GM19328 (cell line): ENCODE data around the gene PMEPA1.

ENCODE experiments used
- ATAC-seq: cut with Tn5 transposase; IDR thresholded peaks from one replicate; pipeline ENCODE4 v1.9.1; 2021; ENCODE audit warnings: mild to moderate bottlenecking, moderate library complexity; ENCODE audit not compliant: unreplicated experiment

PMEPA1 gene

DNA sequence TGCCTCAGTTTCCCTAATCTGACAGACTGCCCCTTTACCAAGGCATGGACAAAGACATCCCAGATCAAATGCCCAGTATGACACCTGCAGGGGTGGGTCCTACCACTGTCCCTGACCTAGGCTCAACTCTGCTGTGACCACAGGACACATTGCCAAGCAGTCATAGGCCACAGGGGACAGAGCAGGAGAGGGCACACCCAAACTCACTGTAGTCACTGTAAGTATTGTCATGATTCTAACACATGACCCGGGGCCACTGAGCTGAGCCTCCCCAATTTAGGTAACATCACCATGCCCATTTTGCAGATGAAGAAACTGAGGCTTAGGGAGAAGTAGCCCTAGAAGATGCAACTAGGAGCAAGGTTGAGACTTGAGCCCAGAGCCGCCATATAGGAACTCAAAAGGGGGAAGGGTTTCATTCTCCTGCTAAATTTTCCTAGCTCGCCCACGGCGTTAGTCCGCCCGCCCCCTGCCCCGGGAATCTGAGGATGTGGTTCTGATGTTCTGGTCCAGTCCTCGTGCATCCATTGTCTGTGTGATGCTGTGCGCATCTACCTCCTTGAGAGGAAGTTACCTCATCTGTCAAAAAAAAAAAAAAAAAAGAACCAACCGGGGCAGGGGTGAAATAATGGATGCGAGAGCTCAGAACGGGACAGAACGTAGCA lies 44.8 kb downstream of the PMEPA1 start:
- no peak for ATAC-seq

DNA sequence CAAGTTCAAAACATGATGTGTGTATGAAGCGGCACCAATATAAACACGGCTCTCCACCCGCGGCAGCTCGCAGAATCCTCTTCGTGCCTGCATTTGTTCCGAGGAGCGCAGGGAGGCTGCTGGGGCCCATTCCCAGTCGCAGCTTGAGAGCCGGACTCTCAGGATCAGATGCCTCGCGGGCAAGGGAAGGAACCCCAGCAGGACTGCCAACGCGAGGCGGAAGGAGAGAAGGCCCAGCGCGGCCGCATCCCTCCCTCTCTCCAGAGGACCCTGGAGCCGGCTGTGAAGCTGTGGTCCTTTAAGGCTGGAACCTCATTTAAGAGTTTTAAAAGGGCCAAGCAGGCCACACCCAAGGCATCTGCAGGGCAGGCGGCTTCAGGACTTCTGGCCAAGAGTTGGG lies 45.3 kb downstream of the PMEPA1 start:
- ATAC-seq, result no peak

DNA sequence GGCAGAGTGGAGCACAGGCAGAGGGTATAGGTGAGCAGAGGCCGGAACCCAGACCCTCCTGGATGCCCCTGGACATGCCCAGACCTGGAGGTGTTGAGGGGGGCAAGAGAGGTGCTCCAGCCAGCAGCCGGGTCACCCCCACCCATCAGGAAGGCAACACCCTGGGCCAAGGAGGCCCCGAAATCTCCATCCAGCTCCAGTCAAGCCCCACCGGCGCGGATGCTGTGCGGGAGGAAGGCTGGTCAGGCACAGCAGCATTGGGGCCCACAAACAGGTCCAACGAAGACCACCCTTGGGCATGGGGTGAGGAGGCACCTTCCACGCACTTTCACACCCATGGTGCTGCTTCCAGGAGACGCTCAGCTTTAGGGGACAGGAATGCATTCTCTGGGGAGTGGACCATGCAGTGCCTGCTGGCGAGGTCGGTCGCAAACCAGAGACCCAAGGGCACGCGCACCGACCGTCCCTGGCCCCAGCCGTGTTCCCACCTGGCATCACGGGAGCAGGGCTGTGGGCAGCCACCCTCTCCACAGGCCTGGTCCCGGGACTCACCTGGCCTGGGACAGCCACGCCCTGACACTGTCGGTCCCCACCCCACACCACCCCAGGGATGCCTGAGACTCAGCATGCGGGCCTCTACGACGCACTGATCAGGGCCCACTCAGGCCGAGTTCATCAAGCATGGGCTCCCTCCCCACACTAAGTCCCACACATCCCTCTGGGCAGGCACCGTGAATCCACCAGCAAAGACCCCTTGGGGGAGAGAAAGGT lies 45.9 kb downstream of the PMEPA1 start:
- no peak for ATAC-seq

DNA sequence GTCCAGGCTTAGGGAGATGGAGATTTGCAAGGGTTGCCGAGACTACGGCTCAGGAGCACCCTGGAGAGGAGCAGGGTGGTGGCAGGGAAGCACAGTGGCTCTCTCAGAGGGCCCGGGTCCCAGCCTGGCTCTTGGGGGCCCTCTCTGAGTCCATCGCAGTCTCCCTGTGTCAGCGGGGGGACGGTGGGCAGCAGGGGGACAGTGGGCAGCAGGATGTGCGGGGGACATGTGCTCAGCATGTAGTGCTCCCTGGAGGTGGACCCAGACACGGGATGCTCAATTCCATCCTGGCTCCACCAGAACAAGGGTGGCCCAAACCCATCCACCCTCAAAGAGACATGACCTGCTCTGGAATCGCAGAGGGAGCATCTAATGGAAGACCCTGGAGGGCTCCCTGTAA lies 46.6 kb downstream of the PMEPA1 start:
- no peak for ATAC-seq

DNA sequence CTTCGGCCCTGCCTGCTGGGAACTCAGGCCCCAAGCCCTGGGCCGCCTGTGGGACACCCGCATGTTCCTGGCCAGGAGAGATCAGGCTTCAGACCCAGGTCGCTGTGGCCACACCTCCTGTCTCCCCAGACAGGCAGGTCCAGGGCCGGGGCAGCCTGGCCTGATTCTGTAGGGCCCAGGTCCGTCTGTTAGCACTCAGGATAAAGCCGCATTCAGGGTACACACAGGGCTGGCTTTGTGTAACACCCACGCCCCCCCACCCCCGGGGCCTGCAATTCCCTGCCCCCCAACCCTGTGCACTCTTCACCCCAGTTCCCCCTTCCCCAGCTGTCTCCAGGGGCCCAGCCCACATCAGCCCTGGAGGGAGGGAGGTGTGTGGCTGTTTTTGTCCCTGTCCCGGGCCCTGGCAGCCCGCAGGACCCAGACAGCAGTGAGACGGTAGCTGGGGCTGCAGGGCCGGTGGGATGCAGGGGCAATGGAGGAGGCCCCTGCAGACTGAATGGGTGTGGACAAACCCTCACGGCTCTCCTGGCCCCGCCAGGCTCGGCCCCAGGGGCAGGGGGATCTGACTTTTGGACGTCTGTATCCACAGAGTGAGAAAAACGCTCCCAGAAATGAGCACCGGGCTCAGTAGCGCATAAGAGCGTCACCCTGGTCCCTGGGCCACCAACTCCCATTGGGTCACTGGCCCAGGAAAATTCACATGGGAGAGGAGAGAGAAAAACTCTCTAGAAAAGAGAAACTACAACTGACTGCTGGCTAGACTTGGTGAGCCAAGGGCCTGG lies 47.2 kb downstream of the PMEPA1 start:
- no peak for ATAC-seq

DNA sequence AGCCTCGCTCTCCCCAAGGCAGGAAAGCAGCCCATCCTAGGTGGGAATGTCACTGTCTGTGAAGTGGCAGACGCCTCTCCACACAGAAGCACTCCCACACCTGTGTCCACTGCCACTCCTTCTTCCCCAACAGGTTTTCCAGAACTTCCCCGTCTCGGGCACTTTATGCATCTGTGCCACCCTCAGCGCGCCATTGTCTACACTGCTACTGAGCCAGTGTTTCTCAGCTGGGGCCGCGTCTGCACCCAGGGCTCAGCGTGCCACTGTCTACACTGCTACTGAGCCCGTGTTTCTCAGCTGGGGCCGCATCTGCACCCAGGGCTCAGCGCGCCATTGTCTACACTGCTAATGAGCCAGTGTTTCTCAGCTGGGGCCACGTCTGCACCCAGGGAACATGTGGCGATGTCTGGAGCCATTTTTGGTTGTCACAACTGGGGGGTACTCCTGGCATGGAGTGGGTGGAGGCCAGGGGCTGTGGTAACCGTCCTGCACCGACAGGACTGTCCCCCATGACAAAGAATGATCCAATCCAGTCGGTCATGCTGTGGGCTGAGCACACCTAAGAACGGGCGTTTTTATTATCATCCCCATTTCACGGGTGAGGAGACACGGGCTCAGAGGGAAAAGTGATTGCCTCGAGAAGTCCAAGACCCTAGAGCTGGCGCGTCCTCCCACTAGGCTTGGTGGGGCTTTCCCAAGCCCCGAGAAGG lies 47.9 kb downstream of the PMEPA1 start:
- ATAC-seq, result no peak

DNA sequence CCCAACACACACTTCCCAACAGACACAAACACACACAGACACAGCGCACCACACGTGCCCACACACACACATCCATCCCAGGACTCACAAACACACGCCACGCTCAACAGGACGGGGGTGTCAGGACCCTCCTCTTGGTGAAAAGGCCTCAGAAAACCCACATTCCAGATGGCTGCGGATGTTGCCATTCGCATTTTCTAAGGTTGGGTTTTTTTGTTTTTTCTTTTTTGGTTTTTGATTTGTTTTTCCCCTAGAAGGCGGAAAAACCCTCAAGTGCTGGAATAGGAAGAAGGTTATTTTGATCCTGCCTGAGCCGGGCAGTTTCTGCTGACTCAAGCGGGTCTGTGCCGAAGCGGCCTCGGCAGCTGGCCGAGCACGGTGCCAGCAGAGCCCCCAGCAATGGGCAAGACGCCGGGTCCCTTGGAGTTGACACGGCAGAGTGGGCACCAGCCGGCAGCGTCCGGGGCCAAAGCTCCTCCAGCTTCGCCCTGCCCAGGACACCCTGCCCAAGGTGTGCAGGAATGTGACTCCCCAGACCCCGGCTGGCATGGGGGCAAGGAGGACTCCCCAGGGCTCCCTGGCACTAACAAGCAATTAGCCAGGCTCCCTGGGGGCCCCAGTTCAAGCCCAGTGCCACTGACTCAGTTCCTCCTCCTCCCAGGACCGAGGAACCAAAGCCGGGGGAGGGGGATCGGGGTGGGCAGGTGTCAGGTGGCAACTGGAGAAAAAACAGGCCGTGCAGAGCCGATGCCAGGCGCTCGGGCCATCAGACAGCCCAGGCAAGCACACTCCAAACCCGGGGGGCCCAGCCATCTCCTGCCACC lies 48.7 kb downstream of the PMEPA1 start:
- no peak for ATAC-seq

DNA sequence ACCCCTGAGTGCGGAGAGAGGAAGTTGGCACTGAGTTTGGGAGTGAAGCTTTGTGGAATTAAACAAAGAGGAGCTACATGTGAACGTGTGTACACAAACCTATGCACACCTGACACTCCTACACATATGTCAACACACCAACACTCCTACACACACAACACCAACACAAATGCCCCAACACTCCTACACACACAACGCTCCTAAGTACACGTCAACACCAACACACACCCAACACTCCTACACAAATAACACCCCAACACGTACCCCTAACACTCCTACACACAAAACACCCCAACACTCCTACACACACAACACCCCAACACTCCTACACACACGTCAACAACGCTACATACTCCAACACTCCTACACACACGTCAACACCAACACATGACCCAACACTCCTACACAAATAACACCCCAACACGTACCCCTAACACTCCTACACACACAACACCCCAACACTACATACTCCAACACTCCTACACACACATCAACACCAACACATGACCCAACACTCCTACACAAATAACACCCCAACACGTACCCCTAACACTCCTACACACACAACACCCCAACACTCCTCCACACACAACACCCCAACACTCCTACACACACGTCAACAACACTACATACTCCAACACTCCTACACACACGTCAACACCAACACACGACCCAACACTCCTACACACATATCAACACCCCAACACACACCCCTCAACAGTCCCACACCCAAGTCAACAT lies 49.5 kb downstream of the PMEPA1 start:
- ATAC-seq, result no peak

DNA sequence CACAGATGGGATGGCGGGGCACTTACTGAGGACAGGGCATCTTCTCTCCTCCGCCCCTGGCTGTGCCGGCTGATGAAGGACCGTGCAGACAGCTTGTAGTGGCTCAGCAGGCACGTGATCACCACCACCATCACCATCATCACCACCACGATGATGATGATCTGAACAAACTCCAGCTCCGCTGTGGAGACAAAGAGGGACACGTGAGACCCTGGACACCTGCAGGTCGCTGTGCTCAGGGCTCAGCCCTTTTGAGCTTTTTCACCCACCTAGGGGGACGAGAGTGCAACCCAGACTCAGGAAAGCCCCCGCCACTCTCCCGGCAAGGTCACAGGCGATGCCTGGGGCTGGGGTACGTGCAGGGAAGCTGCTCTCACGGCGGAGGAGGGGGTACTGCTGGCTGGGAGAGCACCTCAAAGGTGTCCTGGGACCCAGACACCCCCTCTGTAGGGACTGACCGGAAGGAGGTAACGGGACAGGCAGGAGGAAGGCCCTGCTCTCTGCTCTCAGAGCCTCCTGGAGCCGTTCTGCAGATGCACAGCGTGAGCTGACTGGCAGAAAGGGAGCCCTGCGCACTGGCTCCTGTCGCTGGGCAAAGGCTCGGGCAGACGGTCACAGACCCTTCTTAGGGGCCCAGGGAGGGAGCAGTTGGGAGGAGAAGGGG lies 50.2 kb downstream of the PMEPA1 start:
- ATAC-seq, result no peak

DNA sequence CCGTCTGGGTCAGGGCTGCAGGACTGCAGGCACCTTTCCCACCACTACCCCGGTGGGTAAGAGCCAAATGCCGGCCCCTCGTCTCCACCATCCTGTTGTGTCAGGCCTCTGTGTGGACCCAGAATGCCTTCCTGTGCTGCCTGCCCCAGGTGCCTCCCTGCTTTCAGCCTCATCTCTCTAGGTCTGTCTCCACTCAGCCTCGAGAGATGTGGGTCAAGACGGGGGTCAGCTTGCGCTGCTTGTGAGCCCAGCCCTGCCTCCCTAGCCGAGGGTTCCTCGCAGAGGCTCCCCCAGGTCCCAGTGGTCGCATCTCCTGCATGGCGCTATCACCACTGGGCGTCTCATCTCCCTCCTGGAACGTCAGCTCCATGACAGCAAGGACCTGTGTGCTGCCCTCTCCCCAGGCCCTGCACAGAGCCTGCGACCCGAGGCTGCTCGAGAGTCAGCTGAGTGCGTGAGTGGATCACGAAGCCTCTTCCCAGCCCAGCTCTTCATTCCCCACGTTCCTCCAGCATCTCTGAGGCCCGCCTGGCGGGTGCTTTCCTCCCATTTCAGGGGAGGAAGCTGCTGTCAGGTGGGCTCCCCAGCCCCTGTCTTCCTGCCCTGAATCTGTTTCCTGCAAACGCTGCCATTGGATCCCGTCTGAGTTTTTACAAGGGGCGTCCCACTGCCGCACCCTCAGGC lies 50.8 kb downstream of the PMEPA1 start:
- no peak for ATAC-seq

DNA sequence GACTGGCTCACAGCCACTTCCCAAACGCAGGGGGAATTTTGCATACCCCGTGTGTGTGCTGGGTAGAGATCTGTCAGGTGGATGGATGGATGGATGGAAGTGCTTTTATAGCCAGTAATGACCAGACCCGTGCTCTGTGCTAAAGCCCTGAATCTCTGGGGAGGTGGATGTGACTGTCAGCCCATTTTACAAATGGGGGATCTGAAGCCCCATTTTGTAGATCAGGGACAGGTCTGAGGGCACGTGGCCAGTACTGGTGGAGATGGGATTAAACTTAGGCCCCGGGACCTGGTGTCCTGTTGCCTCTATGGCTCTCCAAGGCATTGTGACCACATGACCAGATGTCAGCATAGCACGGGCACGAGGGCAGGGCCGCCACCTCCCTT lies 51.4 kb downstream of the PMEPA1 start:
- ATAC-seq, result no peak

DNA sequence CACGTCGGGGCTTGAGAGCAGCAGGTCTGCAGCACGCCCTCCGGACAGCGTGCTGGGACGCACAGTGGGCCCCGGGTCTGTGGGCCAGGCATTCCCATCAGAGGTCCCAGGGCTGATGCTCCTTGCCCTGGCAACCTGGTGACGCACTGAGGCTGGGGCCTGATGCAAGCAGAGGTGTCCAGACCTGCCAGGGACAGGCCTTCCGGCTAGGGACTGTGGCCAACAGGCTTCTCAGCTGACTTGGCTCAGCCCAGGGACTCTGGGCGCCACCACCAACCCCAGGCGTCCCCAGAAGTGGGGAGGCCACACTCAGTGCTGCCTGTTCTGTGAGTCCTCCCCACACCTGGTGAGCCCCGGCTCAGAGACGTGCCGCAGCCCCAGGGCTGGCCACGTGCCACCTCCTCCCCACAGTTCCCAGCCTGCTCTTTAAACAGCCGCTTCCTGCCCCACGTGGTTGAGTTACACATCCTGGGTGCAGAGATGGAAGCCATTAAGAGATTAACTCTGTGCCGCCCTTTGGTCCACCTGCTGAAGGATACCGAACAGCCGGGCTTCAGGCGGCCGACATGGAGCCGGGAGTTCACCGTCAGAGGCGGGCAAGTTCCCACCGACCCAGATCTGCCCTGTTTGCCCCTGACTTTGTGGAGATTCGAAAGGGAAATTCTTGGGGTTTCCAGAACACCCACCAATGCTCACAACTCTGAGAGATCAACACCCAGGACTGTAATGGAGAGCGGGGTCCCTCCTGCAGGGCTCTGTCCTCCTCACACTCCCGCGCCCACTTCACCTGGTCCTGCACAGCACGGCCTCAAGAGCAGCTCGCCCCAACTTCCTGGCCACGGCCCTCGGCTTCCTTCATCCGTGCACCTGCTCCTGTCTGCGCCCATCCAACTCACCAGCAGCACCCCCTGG lies 52.0 kb downstream of the PMEPA1 start:
- no peak for ATAC-seq

DNA sequence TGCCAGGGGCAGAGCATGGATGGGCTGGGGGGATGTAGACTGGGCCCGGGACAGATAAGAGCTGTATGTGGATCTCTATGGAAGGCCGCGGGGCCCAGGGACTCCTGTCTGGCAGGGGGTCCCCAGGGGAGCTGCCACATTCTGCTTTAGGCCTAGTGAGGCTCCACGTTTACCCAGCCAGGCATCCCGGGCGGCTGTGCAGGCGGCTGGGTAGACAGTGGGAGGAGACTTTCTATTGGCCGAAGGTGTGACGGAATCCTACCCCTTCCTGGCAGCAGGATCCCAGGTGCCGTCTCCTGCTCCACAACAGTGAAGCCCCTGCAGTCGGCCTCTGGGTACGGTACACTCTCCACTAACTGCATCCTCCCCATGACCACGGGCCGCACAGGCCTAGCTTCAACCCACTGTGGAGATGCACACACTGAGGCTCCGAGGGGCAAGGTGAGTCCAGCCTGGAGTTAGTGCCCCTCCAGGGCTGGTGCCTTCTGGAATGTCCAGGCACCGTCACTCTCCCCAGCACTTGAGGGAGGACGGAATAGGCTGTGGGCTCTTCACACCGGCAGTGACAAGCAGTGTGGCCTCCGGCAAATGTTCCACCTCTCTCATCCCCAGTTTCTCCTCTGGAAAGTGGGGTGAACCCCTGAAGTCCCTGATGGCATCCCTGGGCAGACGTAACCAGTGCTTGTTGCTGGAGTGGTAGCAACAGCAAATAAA lies 52.8 kb downstream of the PMEPA1 start:
- ATAC-seq, result no peak

DNA sequence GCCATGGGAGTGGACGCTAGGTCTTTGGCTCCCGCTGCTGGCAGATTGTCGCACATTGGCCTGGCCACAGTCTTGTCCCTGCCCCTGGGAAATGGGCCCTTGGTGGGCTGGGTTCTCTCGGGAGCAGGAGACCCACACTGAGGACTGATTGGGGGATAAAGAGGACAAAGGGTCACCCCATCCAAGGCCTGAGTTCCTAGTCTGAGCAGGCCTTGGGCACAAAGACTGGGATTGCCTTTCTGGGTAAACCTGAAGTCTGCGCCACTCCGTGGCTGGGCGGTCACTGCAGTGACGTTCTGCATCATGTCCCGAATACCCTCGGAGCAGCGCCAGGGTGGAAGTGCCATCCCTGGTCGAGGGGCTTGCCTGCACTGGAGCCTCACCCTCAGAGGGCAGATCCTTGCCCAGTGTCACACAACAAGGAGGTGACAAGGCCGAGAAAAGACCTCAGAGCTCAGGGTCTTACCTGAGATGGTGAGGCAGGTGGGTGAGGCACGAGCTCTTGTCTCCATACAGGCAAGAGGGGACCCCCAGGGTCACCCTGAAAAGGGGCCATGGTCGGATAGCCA lies 53.5 kb downstream of the PMEPA1 start:
- no peak for ATAC-seq

DNA sequence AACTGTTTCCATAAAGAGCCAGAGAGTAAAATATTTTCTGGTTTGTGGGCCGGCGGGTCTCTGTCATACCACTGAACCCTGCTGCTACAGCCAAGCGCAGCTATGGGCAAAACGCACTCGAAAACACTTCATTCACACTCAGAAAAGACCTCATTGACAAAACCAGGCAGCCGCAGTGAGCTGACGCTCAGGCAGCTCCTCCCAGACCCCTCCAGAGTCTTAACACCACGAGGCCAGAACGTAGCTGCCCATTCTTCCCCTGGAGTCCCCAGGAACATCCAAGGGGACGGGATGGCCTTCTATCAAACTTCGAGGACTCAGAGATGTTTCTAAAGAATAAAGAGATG lies 54.0 kb downstream of the PMEPA1 start:
- ATAC-seq, result no peak

DNA sequence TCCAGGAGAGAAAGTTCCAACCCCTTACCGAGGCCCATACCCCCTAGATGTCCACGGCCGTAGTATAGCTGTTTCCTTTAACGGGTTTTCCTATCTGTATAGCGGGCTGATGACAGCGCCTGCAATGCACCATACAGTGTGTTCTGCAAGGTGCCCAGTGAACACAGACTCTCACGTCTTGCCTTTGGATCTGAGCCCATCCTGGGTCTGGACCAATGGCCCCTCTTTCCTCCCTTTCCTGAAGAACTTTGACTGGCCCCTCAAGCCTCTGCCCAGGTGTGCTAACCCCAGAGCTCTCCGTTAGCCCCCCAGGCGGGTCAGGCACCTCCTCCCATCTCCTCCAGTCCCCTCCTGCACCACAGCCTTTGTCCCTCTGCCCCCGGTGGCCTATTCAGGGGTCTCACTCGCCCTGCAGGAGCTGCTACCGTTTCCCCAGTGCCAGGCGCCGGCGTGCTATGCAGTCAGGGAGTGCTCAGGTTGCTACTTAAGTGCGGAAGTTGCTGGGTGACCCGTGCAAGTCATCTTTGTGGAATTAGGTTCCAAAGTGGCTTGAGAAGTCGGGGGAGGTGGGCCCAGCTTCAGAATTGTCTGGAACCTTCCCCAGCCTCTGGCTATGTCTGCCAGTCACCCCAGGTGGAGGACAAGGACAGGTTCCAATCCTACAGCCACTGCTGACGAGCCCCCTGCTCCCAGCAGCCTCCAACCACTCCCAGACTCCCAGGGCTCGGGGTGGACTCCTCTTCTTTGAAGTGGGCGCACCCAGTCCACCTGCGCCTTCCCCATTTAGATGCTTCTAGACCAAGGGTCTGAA lies 54.6 kb downstream of the PMEPA1 start:
- ATAC-seq, result no peak
